NT2/D1 (cell line): ENCODE results near the gene C19orf38.

Experiments
- SUZ12 ChIP-seq: IDR thresholded peaks from 2 replicates; pipeline ENCODE4 v1.6.1; 2011; ENCODE audit not compliant: insufficient read length, insufficient read depth; ENCODE audit errors: extremely low read depth
- ZNF274 ChIP-seq: IDR thresholded peaks from 2 replicates; pipeline ENCODE4 v1.6.1; 2011; ENCODE audit warnings: mild to moderate bottlenecking, low read depth, low read length

DNA sequence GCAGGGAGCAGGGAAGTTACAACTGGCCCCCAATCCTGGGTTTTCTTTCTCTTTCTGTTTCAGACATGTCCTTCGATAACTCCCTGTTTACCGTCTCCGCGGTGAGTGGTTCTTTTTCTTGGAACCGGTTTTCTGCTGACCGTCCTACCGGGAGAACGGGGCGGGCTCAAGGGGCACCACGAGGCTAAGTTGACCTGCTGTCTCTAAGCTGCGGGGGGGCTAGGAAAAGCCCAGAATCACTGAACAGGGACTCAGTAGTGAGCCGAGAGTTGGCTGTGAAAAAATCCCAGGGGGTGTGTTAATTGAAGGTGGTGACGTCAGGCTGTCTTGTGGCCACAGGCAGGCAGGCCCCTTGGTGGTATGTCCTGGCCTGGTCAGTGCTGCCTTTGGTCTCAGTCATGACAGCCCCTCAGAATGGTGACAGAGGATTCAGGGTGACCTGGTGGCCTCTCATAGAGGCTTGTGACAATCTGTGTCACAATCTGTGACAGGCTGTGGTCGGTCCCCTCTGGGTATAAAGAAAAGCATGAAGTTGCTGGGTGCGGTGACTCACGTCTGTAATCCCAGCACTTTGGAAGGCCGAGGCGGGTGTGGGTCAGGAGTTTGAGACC, 15.0 kb downstream of the C19orf38 start:
- no peak for TF ChIP-seq ZNF274
- TF ChIP-seq SUZ12 = no peak
